GM21619 (cell line): ENCODE data around the gene ITFG1.
"Not testable (repeated sequence)": the region's sequence is repeated elsewhere in the genome, so short reads cannot be mapped to it uniquely, and the experiment has no call there.

Experiments
- ATAC-seq: cut with Tn5 transposase; IDR thresholded peaks from one replicate; pipeline ENCODE4 v1.9.1; 2021; ENCODE audit not compliant: unreplicated experiment

Gene ITFG1

GRCh38 chr16:47250983-47251382 is 209.9 kb downstream of the ITFG1 start:
- no peak for ATAC-seq

DNA sequence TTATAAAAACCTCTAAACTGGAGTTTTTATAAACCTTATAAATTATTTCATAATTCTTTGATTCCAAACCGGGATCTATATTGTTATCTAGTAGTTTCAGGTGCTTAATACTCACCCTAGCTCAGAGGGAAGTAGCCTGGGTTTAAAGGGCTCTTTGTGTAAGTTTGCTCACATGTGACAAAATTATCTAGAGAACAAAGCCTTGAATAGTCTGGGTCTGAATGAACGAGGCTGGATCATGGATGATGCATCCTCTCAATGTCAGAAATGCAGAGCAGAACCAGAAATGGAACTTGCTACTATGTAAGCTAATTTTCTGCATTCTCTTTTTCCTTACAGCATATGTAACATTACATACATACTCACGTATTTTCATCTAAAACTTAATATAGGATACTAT is 213.2 kb downstream of the ITFG1 start:
- ATAC-seq: no peak

DNA sequence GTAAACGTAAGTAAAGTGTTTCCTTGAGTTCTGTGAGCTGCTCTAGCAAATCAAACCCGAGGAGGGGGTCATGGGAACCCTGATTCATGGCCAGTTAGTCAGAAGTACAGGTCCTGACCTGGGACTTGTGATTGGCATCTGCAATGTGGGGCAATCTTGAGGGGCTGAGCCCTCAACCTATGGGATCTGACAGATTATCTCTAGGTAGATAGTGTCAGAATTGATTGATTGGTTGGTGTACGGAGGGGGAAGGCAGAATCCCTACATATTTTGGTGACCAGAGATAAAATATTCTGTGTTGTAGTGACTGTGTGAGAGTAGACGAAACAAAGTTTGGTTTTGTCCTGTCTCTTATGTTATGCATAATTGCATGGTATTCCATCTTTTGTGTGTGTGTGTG is 216.7 kb downstream of the ITFG1 start:
- ATAC-seq: no peak

- no peak for ATAC-seq
Measured at GRCh38 chr16:47241061-47241460, 219.8 kb downstream of the ITFG1 start.

DNA sequence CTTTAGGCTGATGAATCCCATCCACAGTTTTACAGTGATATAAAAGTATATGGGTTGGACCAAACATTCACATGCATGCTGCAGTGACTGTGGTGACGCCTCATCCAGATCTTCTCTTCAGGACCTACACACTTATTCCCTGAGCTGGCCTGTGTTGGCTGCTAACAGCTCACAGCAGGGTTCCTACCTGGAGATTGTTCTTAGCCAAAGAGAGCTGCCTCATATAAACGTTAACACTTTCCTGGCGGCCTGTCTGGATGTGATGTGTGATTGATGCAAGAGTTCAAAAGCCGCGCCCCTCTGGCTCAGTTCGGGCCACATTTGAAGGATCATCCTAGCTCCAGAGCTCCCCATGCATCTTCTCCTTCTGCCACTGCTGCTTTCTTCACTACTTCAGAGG is 224.1 kb downstream of the ITFG1 start:
- ATAC-seq: no peak

- ATAC-seq: no peak
Measured at GRCh38 chr16:47230296-47230695, 230.6 kb downstream of the ITFG1 start.

GRCh38 chr16:47229053-47230050 is 231.5 kb downstream of the ITFG1 start:
- ATAC-seq: no peak

GRCh38 chr16:47228241-47228640 is 232.6 kb downstream of the ITFG1 start:
- ATAC-seq: no peak

- ATAC-seq: no peak
Measured at GRCh38 chr16:47213761-47214440, 247.0 kb downstream of the ITFG1 start.

GRCh38 chr16:47211218-47211617 is 249.6 kb downstream of the ITFG1 start:
- no peak for ATAC-seq

DNA sequence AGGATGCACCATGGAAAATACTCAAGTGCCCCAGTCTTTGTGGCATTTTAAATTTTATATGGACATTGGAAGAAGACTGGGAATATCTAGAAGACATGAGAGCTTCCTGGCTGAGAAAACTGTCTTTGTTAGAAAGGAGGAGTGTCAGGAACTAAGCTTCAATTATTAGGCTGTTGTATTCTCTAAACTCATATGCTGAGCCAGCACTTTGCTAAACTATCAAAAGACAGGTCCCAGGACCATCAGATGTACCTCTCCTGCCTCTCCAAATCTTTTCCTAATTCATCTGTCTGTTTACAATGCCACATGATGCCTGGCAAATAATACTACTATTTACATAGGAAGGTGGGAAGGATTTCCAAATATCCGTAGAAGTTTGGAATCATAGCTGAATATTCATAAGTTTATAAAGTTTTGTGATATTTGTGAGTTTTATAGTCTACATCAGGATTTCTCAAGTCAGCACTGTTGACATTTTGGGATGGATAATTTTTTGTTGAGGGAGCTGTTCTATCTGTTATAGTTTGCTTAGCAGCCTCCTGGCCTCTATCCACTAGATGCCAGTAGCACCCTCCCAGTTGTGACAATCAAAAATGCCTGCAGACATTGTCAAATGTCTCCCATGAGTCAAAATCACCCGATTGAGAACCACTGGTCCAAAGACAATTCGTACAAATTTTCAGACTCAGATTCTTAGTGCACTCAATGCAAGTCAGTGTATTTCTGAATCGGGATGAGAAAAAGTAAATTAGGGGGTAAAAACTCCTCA is 255.9 kb downstream of the ITFG1 start:
- ATAC-seq: no peak

DNA sequence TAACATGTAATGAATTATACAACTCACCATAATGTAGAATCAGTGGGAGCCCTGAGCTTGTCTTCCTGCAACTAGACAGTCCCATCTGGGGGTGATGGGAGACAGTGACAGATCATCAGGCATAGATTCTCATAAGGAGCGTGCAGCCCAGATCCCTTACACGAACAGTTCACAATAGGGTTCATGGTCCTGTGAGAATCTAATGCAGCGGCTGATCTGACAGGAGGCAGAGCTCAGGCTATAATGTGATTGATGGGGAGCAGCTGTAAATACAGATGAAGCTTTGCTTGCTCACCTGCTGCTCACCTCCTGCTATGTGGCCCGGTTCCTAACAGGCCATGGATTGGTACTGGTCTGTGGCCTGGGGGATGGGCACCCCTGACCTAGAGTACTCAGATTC is 257.4 kb downstream of the ITFG1 start:
- not testable (repeated sequence) for ATAC-seq

DNA sequence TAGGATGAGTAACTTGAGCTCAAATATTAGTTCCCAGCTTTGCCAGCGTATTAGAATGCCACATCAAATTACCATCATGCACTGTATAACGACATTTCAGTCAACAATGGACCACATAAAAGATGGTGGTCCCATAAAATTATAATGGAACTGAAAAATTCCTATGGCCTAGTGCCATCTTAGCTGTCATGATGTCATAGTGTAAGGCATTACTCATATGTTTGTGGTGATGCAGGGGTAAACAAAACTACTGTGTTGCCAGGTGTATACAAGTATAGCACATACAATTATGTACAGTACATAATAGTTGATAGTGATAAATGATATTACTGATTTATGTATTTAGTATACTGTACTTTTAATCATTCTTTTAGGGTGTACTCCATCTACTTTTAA is 262.7 kb downstream of the ITFG1 start:
- no peak for ATAC-seq

DNA sequence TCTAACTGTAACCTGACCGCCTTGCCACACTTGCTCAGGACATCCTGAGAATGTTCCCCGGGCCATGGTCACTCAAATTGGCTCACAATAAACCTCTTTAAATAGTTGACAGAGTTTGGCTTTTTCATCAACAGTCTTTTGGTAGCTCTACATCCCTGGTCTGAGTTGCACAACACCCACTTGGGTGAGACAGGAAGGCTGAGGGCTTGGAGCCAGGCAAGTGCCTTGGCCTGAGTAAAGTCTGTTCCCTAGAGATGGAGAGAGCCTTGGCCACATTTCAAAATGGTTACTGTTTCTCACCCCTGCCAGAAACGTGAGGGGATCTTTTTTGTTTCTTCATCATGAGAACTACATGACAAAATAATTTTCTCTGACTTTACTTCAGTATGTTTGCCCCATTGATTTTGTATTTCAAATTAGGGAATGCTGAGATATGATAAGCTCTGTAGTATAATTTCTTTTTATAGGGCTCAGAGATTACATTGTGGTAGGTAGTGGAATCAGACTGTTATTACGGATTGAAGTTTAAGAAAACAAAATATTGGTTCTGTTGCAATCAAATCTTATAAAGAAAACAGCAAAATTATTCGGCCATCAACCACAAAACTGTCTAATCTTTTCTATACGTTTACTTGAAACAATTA is 263.2 kb downstream of the ITFG1 start:
- no peak for ATAC-seq

DNA sequence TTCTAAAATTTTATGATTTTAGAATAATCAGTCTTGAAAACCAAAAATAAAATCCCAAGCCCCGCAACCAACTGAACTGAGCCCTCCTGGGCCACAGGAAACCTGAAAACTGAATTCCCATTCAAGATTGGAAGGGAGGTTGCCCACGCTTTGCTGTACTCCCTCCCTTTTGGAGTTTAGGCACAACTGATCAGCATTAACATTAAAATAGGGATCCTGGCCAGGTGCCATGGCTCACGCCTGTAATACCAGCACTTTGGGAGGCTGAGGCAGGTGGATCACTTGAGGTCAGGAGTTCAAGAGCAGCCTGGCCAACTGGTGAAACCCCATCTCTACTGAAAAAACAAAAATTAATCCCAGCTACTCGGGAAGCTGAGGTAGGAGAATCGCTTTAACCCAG is 264.4 kb downstream of the ITFG1 start:
- ATAC-seq: no peak

DNA sequence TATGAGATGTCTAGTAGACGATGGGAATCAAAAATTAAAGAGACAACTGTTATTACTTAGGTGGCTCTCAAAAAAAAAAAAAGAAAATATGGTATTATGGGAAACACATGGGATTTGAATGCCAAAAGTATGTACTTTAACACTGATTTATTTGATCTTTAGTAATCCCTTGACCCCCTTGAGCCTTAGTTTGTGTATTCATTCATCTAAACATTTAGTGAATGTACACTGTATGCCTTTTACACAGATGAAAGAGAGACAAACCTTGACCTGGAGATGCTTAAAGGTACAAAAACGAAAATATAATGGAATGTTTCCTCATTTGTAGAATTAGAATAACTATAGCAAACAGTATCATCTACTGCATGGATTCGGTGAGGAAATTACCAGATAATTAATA is 278.5 kb downstream of the ITFG1 start:
- ATAC-seq: no peak

GRCh38 chr16:47181066-47181465 is 279.8 kb downstream of the ITFG1 start:
- not testable (repeated sequence) for ATAC-seq

- ATAC-seq: no peak
Measured at GRCh38 chr16:47180073-47180472, 280.8 kb downstream of the ITFG1 start.

- no peak for ATAC-seq
Measured at GRCh38 chr16:47175152-47175551, 285.7 kb downstream of the ITFG1 start.

DNA sequence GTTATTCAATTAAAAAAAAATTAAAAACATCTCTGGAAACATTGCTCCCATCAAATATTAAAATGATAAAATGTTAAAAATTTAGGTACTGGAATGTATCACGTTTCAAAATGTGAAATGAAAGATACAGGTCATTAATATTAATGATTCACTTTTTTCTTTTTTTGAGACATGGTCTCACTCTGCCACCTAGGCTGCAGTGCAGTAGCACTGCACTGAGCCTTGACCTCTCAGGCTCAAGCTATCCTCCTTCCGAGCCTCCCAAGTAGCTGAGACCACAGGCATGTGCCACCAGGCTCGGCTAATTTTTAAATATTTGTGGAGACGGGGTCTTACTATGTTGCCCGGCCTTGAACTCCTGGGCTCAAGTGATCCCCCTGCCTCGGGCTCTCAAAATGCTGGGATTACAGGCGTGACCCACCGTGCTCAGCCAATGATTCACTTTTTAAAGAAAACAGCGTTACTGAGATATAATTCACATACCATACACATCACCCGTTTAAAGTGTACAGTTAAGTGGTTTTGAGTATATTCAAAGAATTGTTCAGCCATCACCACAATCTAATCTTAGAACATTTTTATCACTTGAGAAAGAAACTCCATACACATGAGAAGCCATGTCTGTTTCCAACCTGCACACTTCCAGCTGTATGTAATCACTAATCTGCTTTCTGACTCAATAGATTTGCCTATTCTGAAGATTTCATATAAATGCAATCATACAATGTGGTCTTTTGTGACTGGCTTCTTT is 298.0 kb downstream of the ITFG1 start:
- ATAC-seq: no peak
